OCI-LY7 (cell line): ENCODE data around the gene FHIT. TPM values are rescaled to one million over a fixed set of nuclear protein-coding genes. Genes with fewer than 3 reads are reported as not detected.

Experiments
- BruUV-seq: library from RNA; stranded (reverse); fragments of 400-500 nt; replicated peaks from 2 replicates; lab custom pipeline; 2021; lab: Mats Ljungman, UMichigan
- CTCF ChIA-PET: fragments of 300-600 bp; sonication (Branson Sonifier 250); formaldehyde crosslinking; loops from one replicate; lab custom pipeline; 2022; ENCODE audit warnings: antibody characterized with exemption; ENCODE audit not compliant: unreplicated experiment; lab: Charles Lee
- POLR2A ChIA-PET: fragments of 300-600 bp; sonication (Branson Sonifier 250); formaldehyde crosslinking; loops from one replicate; lab custom pipeline; 2022; ENCODE audit warnings: antibody characterized with exemption; lab: Charles Lee
- DNase-seq: peaks from one replicate; pipeline ENCODE4 v3.0.0-alpha.2; 2015; ENCODE audit warnings: low spot score
- H2AFZ ChIP-seq: fragments of 200-600 bp; sonication (generic), shearing (Covaris generic); 2 replicates; pipeline ENCODE4 v1.6.1; 2014; ENCODE audit warnings: mild to moderate bottlenecking, antibody characterized with exemption, low read length, moderate library complexity
- H3K27ac ChIP-seq: fragments of 200-600 bp; sonication (generic); 2 replicates; pipeline ENCODE4 v1.5.1; 2014; ENCODE audit warnings: mixed run types, low read depth, mild to moderate bottlenecking, moderate library complexity, low read length, inconsistent platforms; ENCODE audit not compliant: poor library complexity, severe bottlenecking
- H3K36me3 ChIP-seq: fragments of 200-600 bp; sonication (generic); 2 replicates; pipeline ENCODE4 v1.6.1; 2014; ENCODE audit warnings: mild to moderate bottlenecking, antibody characterized with exemption, low read length, moderate library complexity, mixed read lengths; ENCODE audit not compliant: insufficient read depth
- H3K4me1 ChIP-seq: fragments of 200-600 bp; sonication (generic); 2 replicates; pipeline ENCODE4 v1.5.1; 2014; ENCODE audit warnings: mild to moderate bottlenecking, low read length; ENCODE audit not compliant: insufficient read depth, poor library complexity, severe bottlenecking
- H3K4me2 ChIP-seq: fragments of 200-600 bp; sonication (generic); 2 replicates; pipeline ENCODE4 v1.6.1; 2014; ENCODE audit warnings: mild to moderate bottlenecking, low read length
- H3K4me3 ChIP-seq: fragments of 200-600 bp; sonication (generic); 2 replicates; pipeline ENCODE4 v1.5.1; 2014; ENCODE audit warnings: mild to moderate bottlenecking, low read depth, low read length; ENCODE audit not compliant: poor library complexity, severe bottlenecking
- H3K79me2 ChIP-seq: fragments of 200-600 bp; sonication (generic); 2 replicates; pipeline ENCODE4 v1.6.1; 2016; ENCODE audit warnings: low read depth, mild to moderate bottlenecking, low read length, moderate library complexity, mixed read lengths; ENCODE audit not compliant: insufficient read depth
- H3K9me2 ChIP-seq: fragments of 200-600 bp; sonication (generic); 2 replicates; pipeline ENCODE4 v1.6.1; 2016; ENCODE audit warnings: mild to moderate bottlenecking, low read length, mixed read lengths; ENCODE audit not compliant: insufficient read depth
- H3K9me3 ChIP-seq: fragments of 200-600 bp; sonication (generic); 2 replicates; pipeline ENCODE4 v1.6.1; 2014; ENCODE audit warnings: mild to moderate bottlenecking, mixed run types, low read length, mixed read lengths
- H4K20me1 ChIP-seq: fragments of 200-600 bp; sonication (generic); 2 replicates; pipeline ENCODE4 v1.6.1; 2014; ENCODE audit warnings: mild to moderate bottlenecking, antibody characterized with exemption, low read length, moderate library complexity, mixed read lengths; ENCODE audit not compliant: insufficient read depth
- EZH2phosphoT487 ChIP-seq: fragments of 200-600 bp; sonication (generic); IDR thresholded peaks from 2 replicates; pipeline ENCODE4 v1.6.1; 2018; ENCODE audit warnings: low read depth, borderline replicate concordance, mild to moderate bottlenecking, mixed run types, antibody characterized with exemption, low read length, moderate library complexity, mixed read lengths
- intact Hi-C: fragments of 100-400 bp; cut with micrococcal nuclease; formaldehyde crosslinking; loops from one replicate; pipeline ENCODE4 v1.10.0; 2022; ENCODE audit not compliant: unreplicated experiment
- total RNA-seq, 2 experiments: library from RNA; depleted of rRNA in 1 of 2; stranded (reverse); fragments of >200 nt in 1 of 2; shearing (Covaris generic) in 1 of 2; gene quantifications; 2 replicates each; pipeline ENCODE4 v1.2.3, GENCODE V29; 2014 to 2022
- TF ChIP-seq, protein P1 (sequence below): fragments of 200-600 bp; sonication (generic); conservative IDR thresholded peaks from 2 replicates; pipeline ENCODE4 v1.5.1; 2014; ENCODE audit warnings: mild to moderate bottlenecking, antibody characterized with exemption, low read length, moderate library complexity, mixed read lengths

FHIT gene
- total RNA-seq, 2 experiments from 2014 or later, result 5.0 to 10.9 TPM

DNA sequence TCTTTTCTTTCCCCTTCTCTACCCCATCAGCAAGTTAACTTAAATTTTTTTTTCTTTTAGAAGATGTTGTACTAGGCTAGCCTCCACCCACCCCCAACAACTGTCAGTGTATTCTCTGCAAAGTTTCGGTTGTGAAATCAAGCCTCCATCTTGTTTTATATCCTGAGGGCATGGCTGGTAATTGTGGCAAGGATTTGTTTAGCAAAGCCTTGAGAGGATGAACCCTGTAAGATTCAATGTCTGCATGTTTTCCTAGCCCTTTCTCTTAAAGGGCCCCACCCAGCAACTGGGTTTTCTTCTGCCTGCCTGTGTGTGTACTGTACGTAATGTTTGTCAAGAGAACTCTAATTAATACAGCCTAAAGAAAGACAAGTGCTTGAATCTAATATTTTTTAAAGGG is 475.3 kb downstream of the FHIT start:
- Histone ChIP-seq H4K20me1 (no peaks in the 10 kb centered on the region), H3K79me2 (no peaks in the 10 kb centered on the region), H3K27ac (no peak overlapping the region), H3K36me3 (no peaks in the 10 kb centered on the region), H3K4me1 (no peaks in the 10 kb centered on the region), H2AFZ (no peak overlapping the region), H3K9me2 (no peaks in the 10 kb centered on the region), H3K4me3 (no peak overlapping the region), H3K4me2 (no peak overlapping the region), H3K9me3 (no peaks in the 10 kb centered on the region)
- DNase-seq, result no peak
- ChIA-PET CTCF (no interaction called here), POLR2A (no interaction called here)
- TF ChIP-seq EZH2phosphoT487, result no peak
- TF ChIP-seq, protein P1, sequence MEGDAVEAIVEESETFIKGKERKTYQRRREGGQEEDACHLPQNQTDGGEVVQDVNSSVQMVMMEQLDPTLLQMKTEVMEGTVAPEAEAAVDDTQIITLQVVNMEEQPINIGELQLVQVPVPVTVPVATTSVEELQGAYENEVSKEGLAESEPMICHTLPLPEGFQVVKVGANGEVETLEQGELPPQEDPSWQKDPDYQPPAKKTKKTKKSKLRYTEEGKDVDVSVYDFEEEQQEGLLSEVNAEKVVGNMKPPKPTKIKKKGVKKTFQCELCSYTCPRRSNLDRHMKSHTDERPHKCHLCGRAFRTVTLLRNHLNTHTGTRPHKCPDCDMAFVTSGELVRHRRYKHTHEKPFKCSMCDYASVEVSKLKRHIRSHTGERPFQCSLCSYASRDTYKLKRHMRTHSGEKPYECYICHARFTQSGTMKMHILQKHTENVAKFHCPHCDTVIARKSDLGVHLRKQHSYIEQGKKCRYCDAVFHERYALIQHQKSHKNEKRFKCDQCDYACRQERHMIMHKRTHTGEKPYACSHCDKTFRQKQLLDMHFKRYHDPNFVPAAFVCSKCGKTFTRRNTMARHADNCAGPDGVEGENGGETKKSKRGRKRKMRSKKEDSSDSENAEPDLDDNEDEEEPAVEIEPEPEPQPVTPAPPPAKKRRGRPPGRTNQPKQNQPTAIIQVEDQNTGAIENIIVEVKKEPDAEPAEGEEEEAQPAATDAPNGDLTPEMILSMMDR, result no peak
- intact Hi-C loops, result no loop called here
- BruUV-seq, result no TSS peak

DNA sequence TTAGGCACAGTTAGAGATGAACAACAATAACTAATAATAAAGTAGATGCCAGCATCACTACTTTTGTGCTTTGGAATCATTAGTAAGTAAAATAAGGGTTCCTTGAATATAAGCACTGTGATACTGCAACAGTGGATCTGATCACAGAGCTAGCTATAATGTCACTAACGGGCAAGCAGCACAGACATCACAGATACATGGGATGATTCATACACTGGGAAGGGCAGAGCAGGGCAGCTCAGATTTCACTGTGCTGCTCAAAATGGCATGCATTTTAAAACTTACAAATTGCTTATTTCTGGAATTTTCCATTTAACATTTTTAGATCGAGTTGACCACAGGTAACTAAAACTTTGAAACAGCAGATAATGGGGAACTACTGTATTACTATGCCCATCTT is 476.6 kb downstream of the FHIT start:
- Histone ChIP-seq H3K4me1 (no peaks in the 10 kb centered on the region), H3K27ac (no peak overlapping the region), H3K9me3 (no peaks in the 10 kb centered on the region), H2AFZ (no peak overlapping the region), H4K20me1 (no peaks in the 10 kb centered on the region), H3K36me3 (no peaks in the 10 kb centered on the region), H3K4me2 (no peak overlapping the region), H3K79me2 (no peaks in the 10 kb centered on the region), H3K9me2 (no peaks in the 10 kb centered on the region), H3K4me3 (no peak overlapping the region)
- no peak for DNase-seq
- TF ChIP-seq EZH2phosphoT487, result no peak
- TF ChIP-seq, protein P1, result no peak
- no TSS peak for BruUV-seq
- POLR2A ChIA-PET, result no interaction called here
- intact Hi-C loops, result no loop called here
- CTCF ChIA-PET, result no interaction called here

DNA sequence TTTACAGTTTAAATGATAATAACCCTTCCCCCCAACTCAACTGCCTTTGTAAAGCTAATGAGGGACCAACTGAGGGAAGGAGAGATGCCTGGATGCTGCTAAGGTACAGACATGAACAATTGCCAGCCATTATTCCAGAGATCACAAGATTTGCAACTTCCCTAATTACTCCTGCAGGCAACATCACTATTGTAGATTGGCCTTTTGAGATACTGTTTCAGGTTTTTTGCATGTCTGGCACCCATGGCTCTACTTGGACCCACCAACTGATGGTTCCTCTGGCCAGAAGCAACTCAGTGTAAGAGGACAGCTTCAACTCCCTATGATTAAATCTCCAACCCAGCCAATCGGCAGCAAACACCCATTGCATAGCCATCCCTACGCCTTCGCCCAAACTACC is 478.7 kb downstream of the FHIT start:
- CTCF ChIA-PET, result no interaction called here
- DNase-seq, result no peak
- TF ChIP-seq, protein P1, result no peak
- TF ChIP-seq EZH2phosphoT487, result no peak

More for the DNA sequence above, 478.7 kb downstream of the FHIT start:
- BruUV-seq, result no TSS peak
- H4K20me1 ChIP-seq, result no peaks in the 10 kb centered on the region
- intact Hi-C loops, result no loop called here
- no peaks in the 10 kb centered on the region for H3K4me1 ChIP-seq
- POLR2A ChIA-PET, result interaction anchor here (0.7 kb wide), 1 partner anchor 19 kb away, joined by 3 read pairs; no protein-coding TSS in a partner anchor
- H3K79me2 ChIP-seq, result no peaks in the 10 kb centered on the region
- H3K4me2 ChIP-seq, result no peak overlapping the region
- no peaks in the 10 kb centered on the region for H3K9me2 ChIP-seq
- H3K36me3 ChIP-seq, result no peaks in the 10 kb centered on the region
- H3K4me3 ChIP-seq, result no peak overlapping the region
- H3K27ac ChIP-seq, result no peak overlapping the region
- H3K9me3 ChIP-seq, result no peaks in the 10 kb centered on the region
- H2AFZ ChIP-seq, result no peak overlapping the region
